PC-3 (cell line): ENCODE measurements around the gene PPP1R7. TPM values are rescaled to one million over a fixed set of nuclear protein-coding genes. Genes with fewer than 3 reads are reported as not detected.

Source experiments
- ATAC-seq: fragments of 200-7000 bp; cut with Tn5 transposase; 2 replicates; pipeline ENCODE4 v1.9.1; 2020; ENCODE audit warnings: mild to moderate bottlenecking, moderate library complexity
- BruUV-seq: library from RNA; stranded (reverse); fragments of 400-500 nt; replicated peaks from 2 replicates; lab custom pipeline; 2021; lab: Mats Ljungman, UMichigan
- CTCF ChIA-PET: fragments of 300-600 bp; sonication (Branson Sonifier 250); formaldehyde crosslinking; loops from one replicate; lab custom pipeline; 2022; ENCODE audit warnings: antibody characterized with exemption; lab: Charles Lee
- POLR2A ChIA-PET: fragments of 300-600 bp; sonication (Branson Sonifier 250); formaldehyde crosslinking; loops from one replicate; lab custom pipeline; 2022; ENCODE audit warnings: antibody characterized with exemption; ENCODE audit not compliant: unreplicated experiment; lab: Charles Lee
- DNase-seq: peaks from one replicate; pipeline ENCODE4 v3.0.0-alpha.2; 2015
- H2AFZ ChIP-seq: fragments of 300-600 bp; sonication (generic); 2 replicates; pipeline ENCODE4 v1.6.0; 2016; ENCODE audit warnings: antibody characterized with exemption, low read length
- H3F3A ChIP-seq: fragments of 300-600 bp; sonication (generic); one replicate; pipeline ENCODE4 v1.6.0; 2017; ENCODE audit warnings: antibody characterized with exemption, low read length, control low read depth, mild to moderate bottlenecking; ENCODE audit not compliant: unreplicated experiment
- H3K27ac ChIP-seq: fragments of 300-600 bp; sonication (generic); 2 replicates; pipeline ENCODE4 v1.5.1; 2016; ENCODE audit warnings: mild to moderate bottlenecking, low read length
- H3K27me3 ChIP-seq: fragments of 300-600 bp; sonication (generic); 2 replicates; pipeline ENCODE4 v1.6.1; 2016; ENCODE audit warnings: low read length, mixed read lengths
- H3K36me3 ChIP-seq: fragments of 300-600 bp; sonication (generic); 2 replicates; pipeline ENCODE4 v1.6.1; 2016; ENCODE audit warnings: low read depth, mixed run types, low read length, mixed read lengths
- H3K4me1 ChIP-seq: fragments of 300-600 bp; sonication (generic); 2 replicates; pipeline ENCODE4 v1.5.1; 2016; ENCODE audit warnings: low read length; ENCODE audit not compliant: insufficient read depth
- H3K4me2 ChIP-seq: fragments of 300-600 bp; sonication (generic); 2 replicates; pipeline ENCODE4 v1.6.0; 2016; ENCODE audit warnings: low read length
- H3K4me3 ChIP-seq: fragments of 300-600 bp; sonication (generic); 2 replicates; pipeline ENCODE4 v1.5.1; 2016; ENCODE audit warnings: mild to moderate bottlenecking, low read length, mixed read lengths
- H3K79me2 ChIP-seq: fragments of 300-600 bp; sonication (generic); 2 replicates; pipeline ENCODE4 v1.6.1; 2017; ENCODE audit warnings: low read length, mixed read lengths
- H3K9ac ChIP-seq: fragments of 300-600 bp; sonication (generic); 2 replicates; pipeline ENCODE4 v1.6.0; 2016; ENCODE audit warnings: mild to moderate bottlenecking, low read length
- H3K9me2 ChIP-seq: fragments of 300-600 bp; sonication (generic); replicated peaks from 2 replicates; pipeline ENCODE4 v1.6.1; 2016; ENCODE audit warnings: mixed run types, low read length, mixed read lengths
- H3K9me3 ChIP-seq: fragments of 300-600 bp; sonication (generic); 2 replicates; pipeline ENCODE4 v1.6.1; 2016; ENCODE audit warnings: low read length, mixed read lengths
- H4K20me1 ChIP-seq: fragments of 300-600 bp; sonication (generic); 2 replicates; pipeline ENCODE4 v1.6.1; 2016; ENCODE audit warnings: low read length, mixed read lengths
- CTCF ChIP-seq: fragments of 300-600 bp; sonication (generic); conservative IDR thresholded peaks from 2 replicates; pipeline ENCODE4 v1.5.1; 2017; ENCODE audit warnings: antibody characterized with exemption, low read depth, mild to moderate bottlenecking, low read length
- EZH2 ChIP-seq: fragments of 300-600 bp; sonication (generic); IDR thresholded peaks from one replicate; pipeline ENCODE4 v1.6.1; 2017; ENCODE audit warnings: antibody characterized with exemption, mild to moderate bottlenecking, low read length; ENCODE audit not compliant: unreplicated experiment
- EZH2phosphoT487 ChIP-seq: fragments of 300-600 bp; sonication (generic); IDR thresholded peaks from 2 replicates; pipeline ENCODE4 v1.6.1; 2018; ENCODE audit warnings: mild to moderate bottlenecking, antibody characterized with exemption, low read length, borderline replicate concordance
- intact Hi-C: fragments of 100-400 bp; cut with micrococcal nuclease; formaldehyde crosslinking; loops from 2 replicates; pipeline ENCODE4 v1.9.0; 2023
- total RNA-seq: library from RNA; depleted of rRNA; stranded (reverse); fragments of >200 nt; gene quantifications from 2 replicates; pipeline ENCODE4 v1.2.3, GENCODE V29; 2014

The PPP1R7 gene
- total RNA-seq, 1 experiment from 2014 or later: 21.4 TPM

GRCh38 chr2:241227594-241227993 is 77.3 kb downstream of the PPP1R7 start:
- POLR2A ChIA-PET: no interaction called here
- TF ChIP-seq EZH2phosphoT487: no peak
- no peak for TF ChIP-seq EZH2
- no peak for TF ChIP-seq CTCF
- CTCF ChIA-PET: no interaction called here
- Histone ChIP-seq H3K4me1 (peaks cover 14% of the 10 kb centered on the region), H2AFZ (no peak overlapping the region), H4K20me1 (no peaks in the 10 kb centered on the region), H3K79me2 (no peaks in the 10 kb centered on the region), H3K27me3 (no peaks in the 10 kb centered on the region), H3K9me3 (no peaks in the 10 kb centered on the region), H3K4me3 (no peak overlapping the region), H3K36me3 (peaks cover 32% of the 10 kb centered on the region; the same call in 1 of the 2 replicates), H3F3A (no peaks in the 10 kb centered on the region), H3K4me2 (no peak overlapping the region), H3K9ac (no peak overlapping the region), H3K27ac (no peak overlapping the region), H3K9me2 (no peaks in the 10 kb centered on the region)
- ATAC-seq (no peak), DNase-seq (no peak)
- no TSS peak for BruUV-seq
- intact Hi-C loops: loop anchor here (10.0 kb wide), 1 partner anchor 313 kb away; no protein-coding TSS in a partner anchor

- ChIA-PET POLR2A (no interaction called here), CTCF (no interaction called here)
- no peak overlapping the region for H3K9ac ChIP-seq
- DNase-seq (no peak), ATAC-seq (no peak)
- H3K27ac ChIP-seq: no peak overlapping the region
- H3K27me3 ChIP-seq: no peaks in the 10 kb centered on the region
- intact Hi-C loops: loop anchor here (10.0 kb wide), 1 partner anchor 313 kb away; no protein-coding TSS in a partner anchor
- H3F3A ChIP-seq: no peaks in the 10 kb centered on the region
- peaks cover 32% of the 10 kb centered on the region; the same call in 1 of the 2 replicates for H3K36me3 ChIP-seq
- no peak overlapping the region for H3K4me2 ChIP-seq
- TF ChIP-seq EZH2phosphoT487: no peak
- H2AFZ ChIP-seq: no peak overlapping the region
- no peaks in the 10 kb centered on the region for H3K9me2 ChIP-seq
- H3K9me3 ChIP-seq: no peaks in the 10 kb centered on the region
- no peaks in the 10 kb centered on the region for H4K20me1 ChIP-seq
- H3K4me1 ChIP-seq: peaks cover 12% of the 10 kb centered on the region
- BruUV-seq: no TSS peak
- no peaks in the 10 kb centered on the region for H3K79me2 ChIP-seq
- H3K4me3 ChIP-seq: no peak overlapping the region
Observed at GRCh38 chr2:241228081-241228859, 78.0 kb downstream of the PPP1R7 start.

- no peak for DNase-seq
- no peaks in the 10 kb centered on the region for H3F3A ChIP-seq
- no peak overlapping the region for H2AFZ ChIP-seq
- no peak overlapping the region for H3K27ac ChIP-seq
- no peaks in the 10 kb centered on the region for H3K79me2 ChIP-seq
- H3K4me1 ChIP-seq: peaks cover 5% of the 10 kb centered on the region
- peaks cover 36% of the 10 kb centered on the region for H3K36me3 ChIP-seq
- H3K9ac ChIP-seq: no peak overlapping the region
- ChIA-PET POLR2A (no interaction called here), CTCF (no interaction called here)
- H3K9me2 ChIP-seq: no peaks in the 10 kb centered on the region
- no peaks in the 10 kb centered on the region for H3K27me3 ChIP-seq
- BruUV-seq: no TSS peak
- no peaks in the 10 kb centered on the region for H3K9me3 ChIP-seq
- intact Hi-C loops: loop anchor here (10.0 kb wide), 1 partner anchor 314 kb away; no protein-coding TSS in a partner anchor
- ATAC-seq: no peak
- no peaks in the 10 kb centered on the region for H4K20me1 ChIP-seq
- no peak overlapping the region for H3K4me2 ChIP-seq
- no peak overlapping the region for H3K4me3 ChIP-seq
- no peak for TF ChIP-seq CTCF
- no peak for TF ChIP-seq EZH2phosphoT487
- no peak for TF ChIP-seq EZH2
Observed at GRCh38 chr2:241228860-241229516, 78.7 kb downstream of the PPP1R7 start.
